NAMALWA (cell line): Measurements from ENCODE around the gene DDX23.
"Not testable (repeated sequence)": the region's sequence is repeated elsewhere in the genome, so short reads cannot be mapped to it uniquely, and the experiment has no call there.

Source experiments
- DNase-seq: peaks from one replicate; pipeline ENCODE4 v3.0.0-alpha.2; 2015; ENCODE audit warnings: low spot score

The DDX23 gene

DNA sequence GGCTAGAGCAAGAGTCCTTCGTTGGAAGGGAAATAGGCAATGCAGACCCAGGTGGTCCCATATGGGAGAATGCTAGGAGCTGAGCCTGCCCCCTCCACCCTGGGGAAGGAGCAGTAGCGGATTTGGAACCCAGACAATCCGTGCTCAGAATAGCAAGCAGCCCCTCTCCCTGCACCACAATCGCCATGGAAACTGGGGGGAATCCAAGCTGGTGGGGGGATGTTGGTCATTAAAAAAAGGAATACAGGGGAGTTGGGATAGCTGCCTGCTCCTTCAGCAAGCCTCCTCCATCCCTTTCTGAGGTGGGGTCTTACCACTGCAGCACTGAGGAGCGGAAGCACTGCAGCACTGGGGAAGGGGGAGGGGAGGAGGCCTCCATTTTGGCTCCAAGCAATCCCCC lies 10.8 kb upstream of the DDX23 start:
- DNase-seq = no peak

DNA sequence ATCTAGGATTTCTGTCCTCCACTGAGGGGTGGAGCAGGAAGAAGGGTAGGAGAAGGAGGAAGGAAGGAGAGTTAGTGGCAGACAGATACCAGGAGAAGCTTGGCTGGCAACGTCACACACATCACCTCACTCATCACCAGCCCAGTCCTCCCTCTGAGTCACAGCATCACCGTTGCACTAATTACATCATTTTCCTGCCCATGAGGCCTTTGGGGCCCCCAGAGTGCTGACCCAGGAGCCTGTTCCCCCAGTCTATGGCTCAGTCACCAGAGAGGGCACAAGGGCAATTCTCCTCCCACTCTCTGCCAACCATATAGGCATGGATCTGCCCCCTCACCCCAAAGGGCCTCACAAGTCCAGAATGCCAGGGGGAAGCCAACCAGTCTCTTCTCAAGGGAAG lies 9.1 kb upstream of the DDX23 start:
- DNase-seq = no peak

GRCh38 chr12:48860236-48860635 lies 8.3 kb upstream of the DDX23 start:
- DNase-seq = not testable (repeated sequence)

DNA sequence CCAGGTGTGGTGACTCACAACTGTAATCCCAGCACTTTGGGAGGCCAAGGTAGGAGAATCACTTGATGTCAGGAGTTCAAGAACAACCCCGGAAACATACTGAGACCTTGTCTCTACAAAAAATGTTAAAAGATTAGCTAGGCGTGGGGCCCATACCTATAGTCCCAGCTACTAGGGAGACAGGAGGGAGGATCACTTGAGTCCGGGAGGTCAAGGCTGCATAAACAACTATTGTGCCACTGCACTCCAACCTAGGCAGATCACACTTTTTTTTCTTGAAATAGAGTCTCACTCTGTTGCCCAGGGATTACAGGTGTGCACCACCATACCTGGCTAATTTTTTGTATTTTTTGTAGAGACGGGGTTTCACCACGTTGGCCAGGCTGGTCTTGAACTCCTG lies 7.6 kb upstream of the DDX23 start:
- no peak for DNase-seq

DNA sequence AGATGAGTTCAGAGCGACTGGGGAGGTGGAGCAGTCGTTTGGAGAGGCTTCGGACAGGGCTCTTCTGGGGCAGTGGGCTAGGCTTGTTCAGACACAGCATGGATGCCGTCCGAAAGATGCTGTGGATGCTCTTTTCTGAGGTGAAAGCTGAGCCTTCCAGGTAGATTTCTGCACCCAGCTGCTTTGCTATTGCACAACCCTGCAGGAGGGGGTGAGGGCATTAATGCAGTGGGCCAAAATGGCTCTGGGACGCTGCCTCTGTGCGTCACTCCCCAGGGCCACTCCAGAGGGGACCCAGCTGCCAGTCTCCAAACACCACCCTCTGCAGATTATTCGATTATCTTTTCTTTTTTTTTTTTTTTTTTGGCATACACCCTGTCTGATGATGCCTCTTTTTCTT lies 6.1 kb upstream of the DDX23 start:
- DNase-seq = no peak

DNA sequence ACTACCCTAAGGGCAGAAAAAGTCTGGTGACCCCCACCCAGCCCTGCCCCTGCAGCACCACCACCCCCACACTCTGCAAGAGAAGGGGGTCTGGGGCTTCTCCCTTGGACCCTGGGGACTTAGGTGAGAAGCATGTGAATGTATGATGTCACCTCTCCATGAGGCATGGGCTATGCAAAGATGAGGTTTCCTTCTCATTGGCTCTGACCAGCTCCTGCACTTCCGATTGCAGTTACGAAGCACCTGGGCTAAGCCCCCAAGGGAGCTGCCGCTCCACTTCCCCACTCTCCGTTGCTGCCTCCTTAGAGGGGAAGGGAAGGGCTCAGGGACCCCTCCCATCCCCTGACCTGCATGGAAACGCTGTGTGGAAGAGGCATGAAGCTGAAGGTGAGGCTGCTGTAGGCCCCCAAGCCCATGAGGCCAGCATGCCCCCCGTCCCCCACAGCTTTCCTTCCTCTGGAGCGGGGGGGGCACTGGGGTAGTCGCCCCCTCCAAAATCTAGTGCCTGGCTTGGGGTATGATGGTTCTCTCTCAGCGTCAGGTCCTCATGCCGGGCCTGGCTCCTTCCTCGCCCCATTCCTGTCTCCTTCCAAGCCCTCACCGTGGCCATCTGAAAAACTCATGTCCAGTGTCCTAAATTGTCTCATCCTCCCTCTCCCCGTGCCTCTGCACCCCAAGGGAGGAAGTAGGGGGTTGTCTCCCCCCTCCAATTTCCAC lies 5.5 kb upstream of the DDX23 start:
- DNase-seq = peak; percentile 80

GRCh38 chr12:48856379-48856778 lies 4.4 kb upstream of the DDX23 start:
- DNase-seq = no peak

DNA sequence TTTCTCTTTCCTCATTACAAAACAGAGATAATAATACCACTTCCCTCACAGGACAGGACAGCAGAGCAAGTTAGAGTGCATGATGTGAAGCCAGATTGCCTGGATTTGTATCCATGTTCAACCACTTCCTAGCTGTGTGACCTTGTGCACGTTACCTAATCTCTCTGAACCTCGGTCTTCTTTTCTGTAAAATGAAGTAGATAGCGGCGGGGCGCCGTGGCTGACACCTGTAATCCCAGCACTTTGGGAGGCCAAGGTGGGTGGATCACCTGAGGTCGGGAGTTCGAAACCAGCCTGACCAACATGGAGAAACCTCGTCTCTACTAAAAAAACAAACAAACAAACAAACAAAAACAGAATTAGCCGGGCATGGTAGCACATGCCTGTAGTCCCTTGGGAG lies 3.0 kb upstream of the DDX23 start:
- DNase-seq = not testable (repeated sequence)

GRCh38 chr12:48854488-48854887 lies 2.5 kb upstream of the DDX23 start:
- no peak for DNase-seq

DNA sequence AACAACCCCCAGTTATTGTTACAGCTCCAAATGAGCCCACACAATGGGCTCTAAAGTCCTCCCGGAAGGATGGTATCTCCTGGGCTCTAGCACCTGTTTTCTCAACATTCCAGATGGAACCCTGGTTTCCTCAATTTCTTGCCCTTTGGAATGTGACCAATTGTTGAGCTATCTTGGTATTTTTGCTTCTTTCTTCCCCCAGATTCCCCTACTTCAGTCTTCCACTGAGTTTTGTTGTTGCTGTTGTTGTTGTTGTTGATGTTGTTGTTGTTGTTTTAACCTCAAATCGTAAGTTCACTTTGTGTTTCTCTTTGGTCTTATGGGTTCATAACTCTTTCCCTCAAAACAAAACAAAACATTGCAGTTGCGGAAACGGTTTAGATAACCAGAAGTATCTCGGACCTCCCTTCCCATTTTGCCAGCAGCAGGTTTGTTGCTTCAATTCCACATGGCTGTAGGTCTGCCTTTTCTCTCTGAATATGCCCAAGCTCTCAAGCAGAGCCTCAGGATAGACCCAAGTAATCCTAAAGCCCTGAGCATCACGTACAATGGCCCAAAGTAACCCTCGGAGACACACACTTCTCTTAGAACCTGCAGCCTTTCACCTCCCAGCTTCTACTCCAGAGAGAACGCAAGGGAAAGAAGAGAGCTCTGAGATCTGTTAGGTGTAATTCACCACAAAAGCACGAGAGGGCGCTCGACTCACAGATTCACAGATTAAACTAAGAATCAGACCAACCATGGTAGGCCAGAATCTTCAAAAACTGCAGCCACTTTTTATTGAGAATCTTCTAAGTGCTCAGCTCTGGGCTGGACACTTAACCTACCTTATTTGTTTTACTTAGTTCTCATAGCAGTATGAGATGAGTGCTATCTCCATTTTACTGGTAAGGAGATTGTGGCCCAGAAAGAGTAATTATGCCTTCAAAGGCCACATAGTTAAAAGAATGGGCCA lies 1.0 kb upstream of the DDX23 start:
- DNase-seq = peak; percentile 97

- not testable (repeated sequence) for DNase-seq
These were observed 9.9 kb downstream of the DDX23 start for GRCh38 chr12:48842021-48842420.

- DNase-seq = no peak
These were observed 13.9 kb downstream of the DDX23 start for GRCh38 chr12:48838048-48838447.

GRCh38 chr12:48832321-48833060 lies 19.5 kb downstream of the DDX23 start:
- DNase-seq = no peak

- DNase-seq = no peak
These were observed 20.7 kb downstream of the DDX23 start for GRCh38 chr12:48831257-48831656.

DNA sequence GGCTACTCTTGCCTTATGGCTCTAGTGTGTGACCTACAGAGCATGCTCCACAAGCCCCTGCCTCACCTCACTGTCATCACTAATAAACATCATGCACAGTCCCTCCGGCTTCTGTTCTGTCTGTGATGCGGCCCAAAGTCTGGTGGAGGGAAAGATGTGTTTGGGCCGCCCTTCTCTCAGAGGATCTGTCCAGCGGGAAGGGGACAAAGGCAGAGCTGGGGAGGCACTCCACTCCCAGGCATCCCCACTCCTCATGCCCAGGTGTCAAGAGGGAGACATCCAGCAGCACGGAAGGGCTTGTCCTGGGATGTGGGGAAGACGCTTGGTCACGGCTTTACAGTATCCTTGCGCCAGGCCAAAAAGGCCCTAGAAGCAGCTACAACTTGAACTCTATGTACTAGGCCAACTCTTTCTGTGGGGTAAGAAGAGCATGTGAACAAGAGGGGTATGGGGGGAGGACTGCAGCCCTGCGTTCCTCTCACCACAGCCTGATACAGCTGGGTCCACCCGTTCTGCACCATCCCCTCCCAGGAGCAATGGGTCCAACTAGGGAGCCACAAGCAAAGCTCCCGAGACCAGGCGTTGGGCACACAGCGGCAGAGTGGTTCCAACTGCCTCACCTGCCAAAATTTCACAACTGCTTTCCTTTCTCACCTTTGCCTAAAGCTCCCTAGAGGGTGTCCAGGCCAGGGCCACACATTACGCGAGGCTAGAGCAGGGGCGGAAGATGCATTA lies 23.0 kb downstream of the DDX23 start:
- no peak for DNase-seq

- no peak for DNase-seq
These were observed 23.7 kb downstream of the DDX23 start for GRCh38 chr12:48828293-48828692.

- no peak for DNase-seq
These were observed 24.4 kb downstream of the DDX23 start for GRCh38 chr12:48827513-48828096.

- DNase-seq = no peak
These were observed 24.9 kb downstream of the DDX23 start for GRCh38 chr12:48827026-48827425.

- no peak for DNase-seq
These were observed 25.6 kb downstream of the DDX23 start for GRCh38 chr12:48826209-48826855.

GRCh38 chr12:48824905-48825304 lies 27.1 kb downstream of the DDX23 start:
- DNase-seq = no peak

- DNase-seq = no peak
These were observed 27.9 kb downstream of the DDX23 start for GRCh38 chr12:48824112-48824511.
